K562 (cell line): ENCODE measurements around the gene MED19. TPM values are rescaled to one million over a fixed set of nuclear protein-coding genes. Genes with fewer than 3 reads are reported as not detected.

Experiments used
- BRD9 ChIP-seq: fragments of 450-650 bp; IDR thresholded peaks from 2 replicates; pipeline ENCODE4 v1.6.1; 2018; ENCODE audit warnings: low read depth; ENCODE audit not compliant: partially characterized antibody
- EGR1 ChIP-seq: fragments of 450-650 bp; conservative IDR thresholded peaks from 2 replicates; pipeline ENCODE4 v1.6.1; 2017; ENCODE audit warnings: mild to moderate bottlenecking
- ELF4 ChIP-seq: fragments of 450-650 bp; formaldehyde crosslinking; IDR thresholded peaks from 2 replicates; pipeline ENCODE4 v1.4.0; 2022; ENCODE audit warnings: missing genetic modification characterization
- FIP1L1 ChIP-seq: fragments of 200-400 bp; formaldehyde crosslinking; IDR thresholded peaks from 2 replicates; pipeline ENCODE4 v1.6.1; 2018; ENCODE audit warnings: mild to moderate bottlenecking, low read depth, low read length; ENCODE audit not compliant: poor library complexity, severe bottlenecking
- FOXK2 ChIP-seq, 2 experiments: fragments of 450-650 bp; IDR thresholded peaks in 1 of 2; conservative IDR thresholded peaks in 1 of 2; 2 replicates each; pipeline ENCODE4 v1.6.1; 2016; ENCODE audit warnings: low read depth in 2 of 2, mild to moderate bottlenecking in 1 of 2
- KAT7 ChIP-seq: sonication (generic); formaldehyde crosslinking; IDR thresholded peaks from 2 replicates; pipeline ENCODE4 v1.8.0; 2022; ENCODE audit warnings: missing genetic modification reagents, mild to moderate bottlenecking, borderline replicate concordance
- KLF10 ChIP-seq: fragments of 250-450 bp; sonication (Bioruptor Pico); IDR thresholded peaks from 2 replicates; pipeline ENCODE4 v1.6.1; 2021; ENCODE audit warnings: matching md5 sums
- MTA1 ChIP-seq: fragments of 450-650 bp; IDR thresholded peaks from 2 replicates; pipeline ENCODE4 v1.6.1; 2017; ENCODE audit warnings: borderline replicate concordance
- POLR2B ChIP-seq: fragments of 450-650 bp; IDR thresholded peaks from 2 replicates; pipeline ENCODE4 v1.6.1; 2018; ENCODE audit warnings: low read depth; ENCODE audit not compliant: partially characterized antibody
- PTBP1 ChIP-seq: fragments of 200-400 bp; formaldehyde crosslinking; IDR thresholded peaks from 2 replicates; pipeline ENCODE4 v1.6.1; 2017; ENCODE audit warnings: low read depth, low read length
- SIN3A ChIP-seq, 2 experiments: fragments of 150-350 bp in 1 of 2; IDR thresholded peaks; 2 replicates each; pipeline ENCODE4 v1.6.1; 2011 to 2016; ENCODE audit warnings: borderline replicate concordance in 2 of 2, low read depth in 2 of 2, low read length in 2 of 2, mild to moderate bottlenecking in 2 of 2, moderate library complexity in 2 of 2; ENCODE audit not compliant: control insufficient read depth in 1 of 2
- SUPT5H ChIP-seq: fragments of 450-650 bp; IDR thresholded peaks from 2 replicates; pipeline ENCODE4 v1.6.1; 2016
- TBL1XR1 ChIP-seq, 2 experiments: IDR thresholded peaks; 2 replicates each; pipeline ENCODE4 v1.6.1; 2012; ENCODE audit warnings: improper control_type of control experiment in 2 of 2, low read length in 2 of 2, mild to moderate bottlenecking in 1 of 2
- ZNF134 ChIP-seq: fragments of 250-450 bp; sonication (Bioruptor Pico); conservative IDR thresholded peaks from 2 replicates; pipeline ENCODE4 v1.4.0; 2020
- polyA plus RNA-seq, 8 experiments: library from polyadenylated mRNA; depleted of rRNA in 4 of 8; stranded (reverse) in 5 of 8; unstranded in 3 of 8; fragments of >200 nt; fragmentation: Nextera tagmentation in 2 of 8; fragmentation: Illumina TruSeq in 1 of 8; extraction: Ambion mirVana in 2 of 8; extraction: Trizol in 1 of 8; gene quantifications; 2 replicates each; pipeline versions ENCODE4 v1.2.1 to v1.2.3, GENCODE V29; 2011 to 2014; ENCODE audit warnings: inconsistent platforms in 1 of 8, missing spikeins in 1 of 8
- total RNA-seq, 7 experiments: library from RNA; depleted of rRNA in 6 of 7; stranded (reverse); fragments of >200 nt in 6 of 7; fragmentation: Illumina TruSeq in 2 of 7; extraction: Trizol in 2 of 7; gene quantifications; 2 replicates each; pipeline versions ENCODE4 v1.2.1 to v1.2.3, GENCODE V29; 2011 to 2021; ENCODE audit warnings: low replicate concordance in 1 of 7
- TF ChIP-seq, protein P1 (sequence below): fragments of 250-450 bp; sonication (Bioruptor Pico); IDR thresholded peaks from 2 replicates; pipeline ENCODE4 v1.8.0; 2022; ENCODE audit warnings: inconsistent platforms, mild to moderate bottlenecking, moderate library complexity, borderline replicate concordance
- TF ChIP-seq, protein P2 (sequence below): sonication (generic); formaldehyde crosslinking; IDR thresholded peaks from 2 replicates; pipeline ENCODE4 v1.8.0; 2022; ENCODE audit warnings: mild to moderate bottlenecking, missing genetic modification reagents, borderline replicate concordance
- TF ChIP-seq, protein P3 (sequence below): conservative IDR thresholded peaks from 2 replicates; pipeline ENCODE4 v1.6.1; 2011; ENCODE audit warnings: low read depth, mild to moderate bottlenecking, low read length; ENCODE audit not compliant: control insufficient read depth
- TF ChIP-seq, protein P4 (sequence below): sonication (generic); formaldehyde crosslinking; IDR thresholded peaks from 2 replicates; pipeline ENCODE4 v1.8.1; 2023; ENCODE audit warnings: mild to moderate bottlenecking, missing genetic modification reagents

The MED19 gene
- total and polyA plus RNA-seq, 9 of the 15 experiments (the other 6 are each of a cell fraction or from before 2014, with no cell fraction given), result 7.3 to 23.5 (median 15.0) TPM

DNA sequence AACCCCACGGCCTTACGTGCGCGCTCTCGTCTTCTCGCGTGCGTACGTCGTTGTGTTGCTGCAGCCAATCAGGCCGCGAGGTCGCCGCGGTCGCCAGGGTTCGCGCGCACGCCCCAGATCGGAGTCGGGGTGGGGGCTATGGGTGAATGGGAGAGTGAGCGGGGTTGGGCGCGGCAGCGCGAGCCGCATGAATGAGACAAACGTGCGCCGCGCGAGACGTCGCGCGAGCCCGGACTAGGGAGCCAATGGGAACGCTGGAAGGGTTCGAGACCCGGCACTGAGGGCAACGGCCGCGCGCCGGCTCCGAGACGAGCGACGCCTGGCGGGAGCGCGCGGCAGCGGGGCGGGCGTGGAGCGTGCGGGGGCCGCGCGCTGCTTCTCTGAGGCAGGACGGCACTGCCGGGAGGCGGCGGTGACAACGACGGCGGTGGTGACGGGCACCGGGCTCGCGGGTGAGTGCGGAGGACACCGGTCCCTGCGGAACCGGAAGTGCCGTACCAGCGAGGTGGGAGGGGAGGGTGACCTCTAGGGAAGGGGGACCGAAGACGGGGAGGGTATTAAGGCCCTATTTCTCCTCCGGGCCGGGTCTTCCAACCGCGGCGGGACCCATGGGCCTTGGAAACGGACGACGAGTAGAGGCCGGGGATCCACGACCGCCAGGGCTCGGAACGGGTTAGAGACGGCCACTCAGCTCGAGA, 44.1 kb downstream of the MED19 start, which contains the start of gene ZDHHC5 (continued):
- TF ChIP-seq, protein P1, sequence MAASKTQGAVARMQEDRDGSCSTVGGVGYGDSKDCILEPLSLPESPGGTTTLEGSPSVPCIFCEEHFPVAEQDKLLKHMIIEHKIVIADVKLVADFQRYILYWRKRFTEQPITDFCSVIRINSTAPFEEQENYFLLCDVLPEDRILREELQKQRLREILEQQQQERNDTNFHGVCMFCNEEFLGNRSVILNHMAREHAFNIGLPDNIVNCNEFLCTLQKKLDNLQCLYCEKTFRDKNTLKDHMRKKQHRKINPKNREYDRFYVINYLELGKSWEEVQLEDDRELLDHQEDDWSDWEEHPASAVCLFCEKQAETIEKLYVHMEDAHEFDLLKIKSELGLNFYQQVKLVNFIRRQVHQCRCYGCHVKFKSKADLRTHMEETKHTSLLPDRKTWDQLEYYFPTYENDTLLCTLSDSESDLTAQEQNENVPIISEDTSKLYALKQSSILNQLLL (CRISPR knock-in tag), result no peak
- TF ChIP-seq SUPT5H, result peak; percentile 87
- peak; percentile 44 to 86 for TF ChIP-seq SIN3A (IDR thresholded peaks at IDR 0.05; ENCODE audit: borderline replicate concordance in 2 of 2, control insufficient read depth in 1 of 2, low read depth in 2 of 2, low read length in 2 of 2)
- TF ChIP-seq, protein P2, sequence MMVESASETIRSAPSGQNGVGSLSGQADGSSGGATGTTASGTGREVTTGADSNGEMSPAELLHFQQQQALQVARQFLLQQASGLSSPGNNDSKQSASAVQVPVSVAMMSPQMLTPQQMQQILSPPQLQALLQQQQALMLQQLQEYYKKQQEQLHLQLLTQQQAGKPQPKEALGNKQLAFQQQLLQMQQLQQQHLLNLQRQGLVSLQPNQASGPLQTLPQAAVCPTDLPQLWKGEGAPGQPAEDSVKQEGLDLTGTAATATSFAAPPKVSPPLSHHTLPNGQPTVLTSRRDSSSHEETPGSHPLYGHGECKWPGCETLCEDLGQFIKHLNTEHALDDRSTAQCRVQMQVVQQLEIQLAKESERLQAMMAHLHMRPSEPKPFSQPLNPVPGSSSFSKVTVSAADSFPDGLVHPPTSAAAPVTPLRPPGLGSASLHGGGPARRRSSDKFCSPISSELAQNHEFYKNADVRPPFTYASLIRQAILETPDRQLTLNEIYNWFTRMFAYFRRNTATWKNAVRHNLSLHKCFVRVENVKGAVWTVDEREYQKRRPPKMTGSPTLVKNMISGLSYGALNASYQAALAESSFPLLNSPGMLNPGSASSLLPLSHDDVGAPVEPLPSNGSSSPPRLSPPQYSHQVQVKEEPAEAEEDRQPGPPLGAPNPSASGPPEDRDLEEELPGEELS (CRISPR knock-in tag), result no peak
- TF ChIP-seq ZNF134 (CRISPR knock-in tag), result no peak
- TF ChIP-seq, protein P3, sequence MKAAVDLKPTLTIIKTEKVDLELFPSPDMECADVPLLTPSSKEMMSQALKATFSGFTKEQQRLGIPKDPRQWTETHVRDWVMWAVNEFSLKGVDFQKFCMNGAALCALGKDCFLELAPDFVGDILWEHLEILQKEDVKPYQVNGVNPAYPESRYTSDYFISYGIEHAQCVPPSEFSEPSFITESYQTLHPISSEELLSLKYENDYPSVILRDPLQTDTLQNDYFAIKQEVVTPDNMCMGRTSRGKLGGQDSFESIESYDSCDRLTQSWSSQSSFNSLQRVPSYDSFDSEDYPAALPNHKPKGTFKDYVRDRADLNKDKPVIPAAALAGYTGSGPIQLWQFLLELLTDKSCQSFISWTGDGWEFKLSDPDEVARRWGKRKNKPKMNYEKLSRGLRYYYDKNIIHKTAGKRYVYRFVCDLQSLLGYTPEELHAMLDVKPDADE, result peak; percentile 75; the same call in 1 of the 2 replicates
- no peak for TF ChIP-seq KLF10 (CRISPR knock-in tag)
- TF ChIP-seq PTBP1, result no peak
- no peak for TF ChIP-seq KAT7 (CRISPR knock-in tag)
- TF ChIP-seq, protein P4, sequence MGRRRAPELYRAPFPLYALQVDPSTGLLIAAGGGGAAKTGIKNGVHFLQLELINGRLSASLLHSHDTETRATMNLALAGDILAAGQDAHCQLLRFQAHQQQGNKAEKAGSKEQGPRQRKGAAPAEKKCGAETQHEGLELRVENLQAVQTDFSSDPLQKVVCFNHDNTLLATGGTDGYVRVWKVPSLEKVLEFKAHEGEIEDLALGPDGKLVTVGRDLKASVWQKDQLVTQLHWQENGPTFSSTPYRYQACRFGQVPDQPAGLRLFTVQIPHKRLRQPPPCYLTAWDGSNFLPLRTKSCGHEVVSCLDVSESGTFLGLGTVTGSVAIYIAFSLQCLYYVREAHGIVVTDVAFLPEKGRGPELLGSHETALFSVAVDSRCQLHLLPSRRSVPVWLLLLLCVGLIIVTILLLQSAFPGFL, result no peak
- TF ChIP-seq TBL1XR1 (IDR thresholded peaks at IDR 0.05; ENCODE audit: low read length in 2 of 2), result 0 out of 4 replicates have a peak, but pooled peaks of 1 of the 2 experiments have one; percentile 16
- TF ChIP-seq ELF4 (CRISPR knock-in tag), result peak; percentile 75
- TF ChIP-seq BRD9, result no peak
- no peak for TF ChIP-seq MTA1
- TF ChIP-seq FOXK2 (conservative IDR thresholded peaks at IDR 0.05 in 1 of 2, IDR thresholded peaks at IDR 0.05 in 1 of 2; ENCODE audit: low read depth in 2 of 2), result no peak; a peak in 1 of 4 replicates
- peak; percentile 86 for TF ChIP-seq FIP1L1
- TF ChIP-seq EGR1, result peak; percentile 77
- peak; percentile 80 for TF ChIP-seq POLR2B
